Measurements from ENCODE around the gene VPS16. TPM values are rescaled to one million over a fixed set of nuclear protein-coding genes. Genes with fewer than 3 reads are reported as not detected.

VPS16 gene
- total and polyA plus RNA-seq, 2 experiments from 2014 or later = 24.2 to 35.2 TPM

DNA sequence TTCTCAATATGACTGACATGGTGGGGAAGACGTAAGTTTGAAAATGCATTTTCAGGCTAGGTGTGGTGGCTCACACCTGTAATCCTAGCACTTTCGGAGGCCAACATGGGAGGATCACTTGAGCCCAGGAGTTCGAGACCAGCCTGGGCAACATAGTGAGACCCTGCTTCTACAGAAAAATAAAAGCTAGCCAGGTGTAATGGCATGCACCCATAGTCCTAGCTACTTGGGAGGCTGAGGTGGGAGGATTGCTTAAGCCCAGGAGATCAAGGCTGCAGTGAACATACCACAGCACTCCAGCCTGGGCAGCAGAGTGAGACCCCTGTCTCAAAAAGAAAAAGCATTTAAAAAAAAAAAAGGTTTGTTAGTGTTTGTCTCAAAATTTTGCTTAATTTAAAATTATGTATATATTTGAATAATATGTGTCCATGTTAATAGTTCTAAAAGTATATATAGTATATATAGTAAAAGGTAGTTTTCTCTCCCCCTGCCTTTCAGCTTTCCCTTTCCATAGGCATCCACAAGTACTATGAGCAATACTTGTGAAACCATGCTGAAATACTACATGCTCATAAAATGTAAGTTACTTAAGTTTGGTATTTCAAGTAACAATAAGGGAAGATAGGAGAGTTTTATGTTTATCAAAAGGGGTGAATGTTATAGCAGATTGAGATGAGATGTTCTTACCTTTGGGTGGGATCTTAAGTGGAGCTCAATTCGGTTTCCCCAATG is 47.8 kb downstream of the VPS16 start:
- peaks cover 14% of the 10 kb centered on the region for H4K20me1 ChIP-seq (ENCODE audit: insufficient read depth)

DNA sequence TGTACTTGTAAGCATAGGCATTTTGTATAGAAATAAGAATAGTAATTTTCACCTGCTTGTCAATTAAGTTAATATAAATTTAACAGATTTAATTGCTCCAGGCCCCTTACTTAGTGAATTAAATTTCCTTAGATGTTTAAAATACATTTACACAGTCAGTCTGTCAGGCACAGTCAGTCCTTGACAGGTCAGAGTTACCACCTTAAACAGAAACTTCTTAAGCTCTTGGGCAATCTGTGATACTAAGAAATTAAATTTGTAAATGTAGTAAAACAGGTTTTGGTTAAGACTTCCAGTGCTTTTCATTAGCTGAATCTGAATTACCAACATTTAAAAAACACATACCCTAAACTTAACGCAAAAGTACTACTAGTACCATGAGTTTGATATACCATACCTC is 48.7 kb downstream of the VPS16 start:
- Histone ChIP-seq H3K9me3 (ENCODE audit: low read depth) (no peaks in the 10 kb centered on the region), H3K9me2 (ENCODE audit: insufficient read depth) (no peaks in the 10 kb centered on the region), H3K4me3 (no peak overlapping the region), H3K4me2 (ENCODE audit: unreplicated experiment) (no peak overlapping the region), H3K27ac (no peak overlapping the region), H3F3A (ENCODE audit: insufficient read depth) (no peaks in the 10 kb centered on the region), H3K4me1 (ENCODE audit: insufficient read depth) (peaks cover 12% of the 10 kb centered on the region), H3K27me3 (replicated peaks; ENCODE audit: insufficient read depth) (no peaks in the 10 kb centered on the region), H3K36me3 (ENCODE audit: low read depth) (no peaks in the 10 kb centered on the region), H4K20me1 (ENCODE audit: insufficient read depth) (peaks cover 14% of the 10 kb centered on the region), H3K9ac (no peak overlapping the region), H2AFZ (no peak overlapping the region), H3K79me2 (ENCODE audit: insufficient read depth) (peaks cover 99% of the 10 kb centered on the region)
- no peak for TF ChIP-seq EZH2 (IDR thresholded peaks at IDR 0.05; ENCODE audit: insufficient read depth, poor library complexity, severe bottlenecking)
- TF ChIP-seq EZH2phosphoT487 (IDR thresholded peaks at IDR 0.05; ENCODE audit: insufficient read depth, low read depth) = no peak
- 92 to 100% methylated on average over 1 of the region's 1 CpG for WGBS, 2 experiments (ENCODE audit: low coverage in 1 of 2, low lambda C conversion rate in 2 of 2, missing lambda C conversion rate in 2 of 2)
- DNase-seq = no peak
- in situ Hi-C loops (cut with MboI) = no loop called here

More for the DNA sequence above, 47.8 kb downstream of the VPS16 start:
- Histone ChIP-seq H2AFZ (no peak overlapping the region), H3K79me2 (ENCODE audit: insufficient read depth) (peaks cover 99% of the 10 kb centered on the region), H3K4me3 (no peak overlapping the region), H3K9me2 (ENCODE audit: insufficient read depth) (no peaks in the 10 kb centered on the region), H3K36me3 (ENCODE audit: low read depth) (no peaks in the 10 kb centered on the region), H3K4me1 (ENCODE audit: insufficient read depth) (peaks cover 12% of the 10 kb centered on the region), H3K27me3 (replicated peaks; ENCODE audit: insufficient read depth) (no peaks in the 10 kb centered on the region), H3F3A (ENCODE audit: insufficient read depth) (no peaks in the 10 kb centered on the region), H3K4me2 (ENCODE audit: unreplicated experiment) (no peak overlapping the region), H3K9me3 (ENCODE audit: low read depth) (no peaks in the 10 kb centered on the region), H3K27ac (no peak overlapping the region), H3K9ac (no peak overlapping the region)
- 96 to 99% methylated on average over 4 of the region's 4 CpGs for WGBS, 2 experiments (ENCODE audit: low coverage in 1 of 2, low lambda C conversion rate in 2 of 2, missing lambda C conversion rate in 2 of 2)
- DNase-seq = no peak
- in situ Hi-C loops (cut with MboI) = no loop called here
- no peak for TF ChIP-seq EZH2phosphoT487 (IDR thresholded peaks at IDR 0.05; ENCODE audit: insufficient read depth, low read depth)
- TF ChIP-seq EZH2 (IDR thresholded peaks at IDR 0.05; ENCODE audit: insufficient read depth, poor library complexity, severe bottlenecking) = no peak

DNA sequence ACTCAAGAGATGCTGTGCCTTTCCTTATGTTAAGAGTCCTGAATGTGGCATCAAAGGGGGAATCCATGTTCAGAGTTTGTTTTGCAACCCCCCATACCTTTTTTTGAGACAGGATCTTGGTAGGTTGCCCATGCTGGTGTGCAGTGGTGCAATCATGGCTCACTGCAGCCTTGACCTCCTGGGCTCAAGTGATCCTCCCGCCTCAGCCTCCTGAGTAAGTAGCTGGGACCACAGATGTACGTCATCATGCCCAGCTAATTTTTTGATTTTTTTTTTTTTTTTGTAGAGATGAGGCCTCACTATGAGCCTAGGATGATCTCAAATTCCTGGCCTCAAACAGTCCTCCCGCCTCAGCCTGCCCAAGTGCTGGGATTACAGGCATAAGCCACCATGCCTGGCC is 49.3 kb downstream of the VPS16 start:
- TF ChIP-seq EZH2phosphoT487 (IDR thresholded peaks at IDR 0.05; ENCODE audit: insufficient read depth, low read depth) (no peak), EZH2 (IDR thresholded peaks at IDR 0.05; ENCODE audit: insufficient read depth, poor library complexity, severe bottlenecking) (no peak)
- no peak overlapping the region for H3K4me2 ChIP-seq (ENCODE audit: unreplicated experiment)
- WGBS, 2 experiments (ENCODE audit: low coverage in 1 of 2, low lambda C conversion rate in 2 of 2, missing lambda C conversion rate in 2 of 2) = 86 to 98% methylated on average over 3 of the region's 3 CpGs
- H3K9me3 ChIP-seq (ENCODE audit: low read depth) = no peaks in the 10 kb centered on the region
- H3K27ac ChIP-seq = no peak overlapping the region
- in situ Hi-C loops (cut with MboI) = no loop called here
- H3K4me3 ChIP-seq = no peak overlapping the region
- no peak overlapping the region for H2AFZ ChIP-seq
- H3K9me2 ChIP-seq (ENCODE audit: insufficient read depth) = no peaks in the 10 kb centered on the region
- no peak for DNase-seq
- H4K20me1 ChIP-seq (ENCODE audit: insufficient read depth) = peaks cover 14% of the 10 kb centered on the region
- no peaks in the 10 kb centered on the region for H3K36me3 ChIP-seq (ENCODE audit: low read depth)
- H3F3A ChIP-seq (ENCODE audit: insufficient read depth) = no peaks in the 10 kb centered on the region
- peaks cover 99% of the 10 kb centered on the region for H3K79me2 ChIP-seq (ENCODE audit: insufficient read depth)
- H3K4me1 ChIP-seq (ENCODE audit: insufficient read depth) = peaks cover 12% of the 10 kb centered on the region
- H3K27me3 ChIP-seq (replicated peaks; ENCODE audit: insufficient read depth) = no peaks in the 10 kb centered on the region
- H3K9ac ChIP-seq = no peak overlapping the region

DNA sequence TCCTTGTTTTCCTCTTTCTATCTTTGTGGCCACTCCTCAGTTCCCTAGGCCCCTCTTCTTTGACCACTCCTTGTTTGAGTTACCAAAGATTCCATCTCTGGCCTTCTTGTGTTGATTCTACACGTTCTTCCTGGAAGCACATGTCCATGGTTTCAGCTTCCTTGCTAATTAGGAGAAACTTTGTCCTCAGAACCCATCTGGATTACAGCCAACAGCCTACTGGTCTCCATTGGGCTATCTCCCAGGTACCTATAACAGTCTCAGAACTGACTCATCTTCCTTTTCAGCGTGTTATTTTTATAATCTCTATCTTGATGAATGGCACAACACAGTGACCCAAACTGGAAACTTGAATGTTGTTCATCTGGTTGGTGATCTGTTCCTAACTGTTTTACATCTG is 50.2 kb downstream of the VPS16 start:
- Histone ChIP-seq H4K20me1 (ENCODE audit: insufficient read depth) (peaks cover 11% of the 10 kb centered on the region), H3K4me2 (ENCODE audit: unreplicated experiment) (no peak overlapping the region)
- peak; percentile 21 for DNase-seq

More for the DNA sequence above, 50.2 kb downstream of the VPS16 start:
- 39 to 58% methylated on average over 2 of the region's 2 CpGs for WGBS, 2 experiments (ENCODE audit: low coverage in 1 of 2, low lambda C conversion rate in 2 of 2, missing lambda C conversion rate in 2 of 2)
- no peak for TF ChIP-seq EZH2 (IDR thresholded peaks at IDR 0.05; ENCODE audit: insufficient read depth, poor library complexity, severe bottlenecking)
- Histone ChIP-seq H3K36me3 (ENCODE audit: low read depth) (no peaks in the 10 kb centered on the region), H3K9ac (no peak overlapping the region), H3K4me1 (ENCODE audit: insufficient read depth) (peaks cover 5% of the 10 kb centered on the region), H3F3A (ENCODE audit: insufficient read depth) (no peaks in the 10 kb centered on the region), H3K27ac (no peak overlapping the region), H3K9me2 (ENCODE audit: insufficient read depth) (no peaks in the 10 kb centered on the region), H2AFZ (no peak overlapping the region), H3K79me2 (ENCODE audit: insufficient read depth) (peaks cover 99% of the 10 kb centered on the region), H3K27me3 (replicated peaks; ENCODE audit: insufficient read depth) (no peaks in the 10 kb centered on the region), H3K9me3 (ENCODE audit: low read depth) (no peaks in the 10 kb centered on the region), H3K4me3 (no peak overlapping the region)
- in situ Hi-C loops (cut with MboI) = no loop called here
